HEK293 (cell line): ENCODE data around the gene FERMT2.

Experiments used
- CTCF ChIA-PET: fragments of 350-600 bp; formaldehyde crosslinking; extraction: SDS; loops from one replicate; lab custom pipeline; 2021; ENCODE audit warnings: antibody characterized with exemption; lab: Yijun Ruan, JAX
- POLR2A ChIA-PET: fragments of 300-600 bp; formaldehyde crosslinking; extraction: SDS; loops from one replicate; lab custom pipeline; 2020; ENCODE audit warnings: antibody characterized with exemption, inconsistent platforms; lab: Yijun Ruan, JAX
- H3K27ac ChIP-seq: fragments of 200-500 bp; sonication (Bioruptor generic); 2 replicates; pipeline ENCODE4 v1.5.1; 2014; ENCODE audit warnings: low read depth, low read length, control low read depth, inconsistent platforms; ENCODE audit errors: extremely low read depth
- H3K36me3 ChIP-seq, 2 experiments: fragments of 200-500 bp in 1 of 2; sonication (Bioruptor generic) in 1 of 2; 1 replicate in 1 of 2; 2 replicates in 1 of 2; pipeline ENCODE4 v1.5.1; 2014 to 2017; ENCODE audit warnings: inconsistent platforms in 2 of 2, low read length in 2 of 2; ENCODE audit not compliant: control insufficient read depth in 2 of 2, insufficient read depth in 1 of 2
- H3K4me1 ChIP-seq: fragments of 200-500 bp; sonication (Bioruptor generic); 2 replicates; pipeline ENCODE4 v1.5.1; 2014; ENCODE audit warnings: mild to moderate bottlenecking, low read length, inconsistent platforms; ENCODE audit not compliant: control insufficient read depth, insufficient read depth
- H3K4me3 ChIP-seq: 2 replicates; pipeline ENCODE4 v1.5.1; 2011; ENCODE audit warnings: low read depth, mild to moderate bottlenecking, control low read depth, low read length, moderate library complexity
- H3K9me3 ChIP-seq: fragments of 200-500 bp; sonication (Bioruptor generic); 2 replicates; pipeline ENCODE4 v1.5.1; 2014; ENCODE audit warnings: low read depth, low read length, inconsistent platforms; ENCODE audit not compliant: control insufficient read depth, insufficient read depth
- BCL11B ChIP-seq: fragments of 450-650 bp; formaldehyde crosslinking; IDR thresholded peaks from 2 replicates; pipeline ENCODE4 v1.5.1; 2016; ENCODE audit warnings: low read depth, missing biosample characterization, missing genetic modification characterization
- CTCF ChIP-seq: fragments of 450-650 bp; formaldehyde crosslinking; IDR thresholded peaks from 2 replicates; pipeline ENCODE4 v1.5.1; 2016; ENCODE audit warnings: missing biosample characterization, missing genetic modification characterization
- KLF17 ChIP-seq: fragments of 450-650 bp; formaldehyde crosslinking; IDR thresholded peaks from 2 replicates; pipeline ENCODE4 v1.5.1; 2016; ENCODE audit warnings: missing biosample characterization, missing genetic modification characterization
- KLF7 ChIP-seq: fragments of 450-650 bp; formaldehyde crosslinking; IDR thresholded peaks from 2 replicates; pipeline ENCODE4 v1.5.1; 2016; ENCODE audit warnings: missing biosample characterization, missing genetic modification characterization, borderline replicate concordance
- REST ChIP-seq: fragments of 450-650 bp; formaldehyde crosslinking; IDR thresholded peaks from 2 replicates; pipeline ENCODE4 v1.5.1; 2016; ENCODE audit warnings: missing biosample characterization, missing genetic modification characterization
- ZBTB10 ChIP-seq: fragments of 450-650 bp; formaldehyde crosslinking; IDR thresholded peaks from 2 replicates; pipeline ENCODE4 v1.5.1; 2016; ENCODE audit warnings: missing biosample characterization, missing genetic modification characterization
- ZBTB21 ChIP-seq: fragments of 450-650 bp; formaldehyde crosslinking; IDR thresholded peaks from 2 replicates; pipeline ENCODE4 v1.5.1; 2017; ENCODE audit warnings: missing biosample characterization, missing genetic modification characterization
- ZBTB48 ChIP-seq: fragments of 450-650 bp; formaldehyde crosslinking; IDR thresholded peaks from 2 replicates; pipeline ENCODE4 v1.5.1; 2016; ENCODE audit warnings: missing biosample characterization, missing genetic modification characterization
- ZNF133 ChIP-seq: fragments of 450-650 bp; formaldehyde crosslinking; IDR thresholded peaks from 2 replicates; pipeline ENCODE4 v1.5.1; 2016; ENCODE audit warnings: missing biosample characterization, missing genetic modification characterization
- ZNF174 ChIP-seq: fragments of 450-650 bp; formaldehyde crosslinking; IDR thresholded peaks from 2 replicates; pipeline ENCODE4 v1.5.0; 2017; ENCODE audit warnings: missing biosample characterization, mild to moderate bottlenecking, missing genetic modification characterization
- ZNF223 ChIP-seq: fragments of 450-650 bp; formaldehyde crosslinking; IDR thresholded peaks from 2 replicates; pipeline ENCODE4 v1.5.1; 2016; ENCODE audit warnings: missing biosample characterization, missing genetic modification characterization
- ZNF266 ChIP-seq: fragments of 450-650 bp; formaldehyde crosslinking; IDR thresholded peaks from 2 replicates; pipeline ENCODE4 v1.5.1; 2016; ENCODE audit warnings: missing biosample characterization, missing genetic modification characterization, low read depth
- ZNF311 ChIP-seq: fragments of 450-650 bp; formaldehyde crosslinking; IDR thresholded peaks from 2 replicates; pipeline ENCODE4 v1.5.1; 2017; ENCODE audit warnings: missing biosample characterization, missing genetic modification characterization, borderline replicate concordance
- ZNF324 ChIP-seq: fragments of 450-650 bp; formaldehyde crosslinking; IDR thresholded peaks from 2 replicates; pipeline ENCODE4 v1.5.1; 2016; ENCODE audit warnings: missing biosample characterization, missing genetic modification characterization
- ZNF354C ChIP-seq: fragments of 450-650 bp; formaldehyde crosslinking; IDR thresholded peaks from 2 replicates; pipeline ENCODE4 v1.5.1; 2016; ENCODE audit warnings: missing biosample characterization, missing genetic modification characterization, low read depth, borderline replicate concordance
- ZNF37A ChIP-seq: fragments of 450-650 bp; IDR thresholded peaks from 2 replicates; pipeline ENCODE4 v1.5.1; 2018; ENCODE audit warnings: missing biosample characterization, missing genetic modification characterization
- ZNF416 ChIP-seq: fragments of 450-650 bp; formaldehyde crosslinking; IDR thresholded peaks from 2 replicates; pipeline ENCODE4 v1.5.1; 2016; ENCODE audit warnings: missing biosample characterization, missing genetic modification characterization
- ZNF521 ChIP-seq: fragments of 450-650 bp; formaldehyde crosslinking; IDR thresholded peaks from 2 replicates; pipeline ENCODE4 v1.5.1; 2017; ENCODE audit warnings: missing biosample characterization, mild to moderate bottlenecking, missing genetic modification characterization
- ZNF555 ChIP-seq: fragments of 450-650 bp; formaldehyde crosslinking; conservative IDR thresholded peaks from 2 replicates; pipeline ENCODE4 v1.5.1; 2017; ENCODE audit warnings: missing biosample characterization, mild to moderate bottlenecking, missing genetic modification characterization, inconsistent platforms
- ZNF561 ChIP-seq: fragments of 450-650 bp; IDR thresholded peaks from 2 replicates; pipeline ENCODE4 v1.5.1; 2018; ENCODE audit warnings: missing biosample characterization, missing genetic modification characterization, borderline replicate concordance
- ZNF670 ChIP-seq: fragments of 450-650 bp; formaldehyde crosslinking; IDR thresholded peaks from 2 replicates; pipeline ENCODE4 v1.5.1; 2016; ENCODE audit warnings: missing biosample characterization, missing genetic modification characterization, low read depth
- ZSCAN18 ChIP-seq: fragments of 450-650 bp; formaldehyde crosslinking; IDR thresholded peaks from 2 replicates; pipeline ENCODE4 v1.5.1; 2016; ENCODE audit warnings: missing biosample characterization, missing genetic modification characterization

The FERMT2 gene

GRCh38 chr14:52913271-52913670 is 37.6 kb downstream of the FERMT2 start:
- Histone ChIP-seq H3K36me3 (peaks cover 3 to 10% of the 10 kb centered on the region in 2 experiments; a peak in 2 of 3 replicates), H3K4me1 (no peaks in the 10 kb centered on the region; the same call in 1 of the 2 replicates), H3K27ac (no peak overlapping the region), H3K4me3 (no peak overlapping the region), H3K9me3 (no peaks in the 10 kb centered on the region)
- ChIA-PET CTCF (interaction anchor here (0.5 kb wide), 1 partner anchor 934 kb away, joined by 3 read pairs; no protein-coding TSS in a partner anchor), POLR2A (no interaction called here)
- TF ChIP-seq ZSCAN18 (tag by site-specific recombination), result no peak
- no peak for TF ChIP-seq ZNF133 (tag by site-specific recombination)
- TF ChIP-seq ZBTB48 (tag by site-specific recombination), result no peak
- no peak for TF ChIP-seq ZNF561 (tag by site-specific recombination)
- TF ChIP-seq ZNF555 (tag by site-specific recombination), result no peak
- no peak for TF ChIP-seq ZNF521 (tag by site-specific recombination)
- no peak for TF ChIP-seq ZNF266
- no peak for TF ChIP-seq ZNF311 (tag by site-specific recombination)
- no peak for TF ChIP-seq CTCF (tag by site-specific recombination)
- no peak for TF ChIP-seq ZBTB21 (tag by site-specific recombination)
- no peak for TF ChIP-seq ZNF223 (tag by site-specific recombination)
- no peak for TF ChIP-seq BCL11B

GRCh38 chr14:52911904-52912303 is 38.9 kb downstream of the FERMT2 start:
- POLR2A ChIA-PET, result no interaction called here
- no peak overlapping the region for H3K27ac ChIP-seq
- no peak for TF ChIP-seq KLF17
- TF ChIP-seq ZNF416 (tag by site-specific recombination), result no peak
- TF ChIP-seq ZNF670 (tag by site-specific recombination), result no peak
- TF ChIP-seq ZNF37A (tag by site-specific recombination), result no peak
- TF ChIP-seq ZBTB10 (tag by site-specific recombination), result no peak
- no peak for TF ChIP-seq KLF7
- TF ChIP-seq ZNF324, result no peak
- no peak for TF ChIP-seq ZNF354C (tag by site-specific recombination)
- TF ChIP-seq ZNF521 (tag by site-specific recombination), result no peak
- TF ChIP-seq ZNF174 (tag by site-specific recombination), result no peak
- TF ChIP-seq REST (tag by site-specific recombination), result no peak
- TF ChIP-seq, all 188 proteins: peak for 0

More at GRCh38 chr14:52911904-52912303, 38.9 kb downstream of the FERMT2 start:
- Histone ChIP-seq H3K36me3 (peaks cover 3 to 4% of the 10 kb centered on the region in 2 experiments; a peak in 2 of 3 replicates), H3K4me3 (no peak overlapping the region), H3K4me1 (no peaks in the 10 kb centered on the region), H3K9me3 (no peaks in the 10 kb centered on the region)
- CTCF ChIA-PET, result interaction anchor here (0.8 kb wide), 1 partner anchor 11 kb away, joined by 5 read pairs; no protein-coding TSS in a partner anchor
